ENCODE data around the gene NEUROD1.
A peak's percentile ranks its signal among the peaks of the same experiment; 100 is the strongest.

The NEUROD1 gene

DNA sequence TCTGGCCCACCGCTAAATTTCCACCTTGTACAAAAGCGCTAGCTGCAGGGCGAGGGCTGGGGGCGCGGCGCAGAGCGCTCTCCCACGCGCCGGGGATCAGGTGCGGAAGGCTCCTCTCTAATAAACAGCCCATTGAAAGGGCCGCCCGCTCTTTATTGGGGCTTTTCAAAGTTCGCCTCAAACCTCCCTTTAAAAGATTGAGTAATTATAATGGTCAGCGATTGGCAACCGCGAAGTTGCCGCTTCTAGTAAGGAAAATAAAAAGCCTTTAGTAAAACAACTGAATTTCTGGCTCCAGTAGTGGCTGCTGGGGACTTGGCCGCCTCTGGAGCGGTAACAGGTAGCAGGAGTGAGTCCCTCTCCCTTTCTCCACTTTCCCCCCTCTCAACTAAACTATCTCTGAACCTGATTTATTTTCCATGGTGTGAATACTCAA is 755 bp downstream of the NEUROD1 start:
- DNase-seq = no peak

DNA sequence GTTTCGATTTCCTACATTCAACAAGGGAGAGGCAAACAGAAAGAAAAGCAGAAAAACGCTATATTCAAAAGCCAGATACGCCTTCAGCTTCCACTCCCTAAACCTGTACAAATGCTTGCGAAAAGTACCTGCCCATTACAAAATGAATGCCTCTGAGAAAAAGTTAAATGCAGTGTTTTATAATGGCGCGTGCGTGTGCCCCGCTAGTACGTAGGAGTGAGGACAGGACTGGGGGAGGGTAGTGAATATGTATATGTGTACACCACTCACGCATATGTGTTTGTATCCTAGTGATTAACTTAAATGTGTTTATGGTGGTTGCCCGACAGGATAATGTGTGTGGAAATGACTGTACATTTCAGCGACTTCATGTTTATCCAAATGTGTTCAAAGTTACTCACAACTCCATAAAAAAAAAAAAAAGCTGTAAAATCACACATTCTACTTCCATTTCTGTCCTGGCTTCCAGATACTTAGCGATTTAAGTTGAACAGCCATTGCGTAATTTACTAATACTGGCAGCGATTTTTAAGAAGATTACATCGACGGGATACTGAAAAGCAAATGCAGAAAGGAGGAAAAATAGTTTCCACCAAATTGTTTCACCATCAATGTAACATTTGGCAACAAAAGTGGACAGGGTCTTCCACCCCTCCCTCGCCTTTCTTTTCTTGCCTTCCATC is 1.3 kb downstream of the NEUROD1 start:
- no peak for DNase-seq

DNA sequence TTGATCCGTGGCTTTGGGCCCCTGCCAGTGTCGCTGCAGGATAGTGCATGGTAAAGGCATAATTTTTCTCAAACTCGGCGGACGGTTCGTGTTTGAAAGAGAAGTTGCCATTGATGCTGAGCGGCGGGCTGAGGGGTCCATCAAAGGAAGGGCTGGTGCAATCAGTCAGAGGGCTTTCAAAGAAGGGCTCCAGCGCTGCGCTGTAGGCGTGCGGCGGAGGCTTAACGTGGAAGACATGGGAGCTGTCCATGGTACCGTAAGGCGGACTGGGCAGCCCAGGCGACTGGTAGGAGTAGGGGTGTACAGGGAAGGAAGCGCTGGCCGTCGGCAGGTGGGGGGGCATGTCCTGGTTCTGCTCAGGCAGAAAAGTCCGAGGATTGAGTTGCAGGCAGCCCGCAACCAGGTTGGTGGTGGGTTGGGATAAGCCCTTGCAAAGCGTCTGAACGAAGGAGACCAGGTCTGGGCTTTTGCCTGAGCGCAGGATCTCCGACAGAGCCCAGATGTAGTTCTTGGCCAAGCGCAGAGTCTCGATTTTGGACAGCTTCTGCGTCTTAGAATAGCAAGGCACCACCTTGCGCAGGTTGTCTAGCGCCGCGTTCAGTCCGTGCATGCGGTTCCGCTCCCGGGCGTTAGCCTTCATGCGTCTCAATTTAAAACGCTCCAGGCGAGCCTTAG is 2.3 kb downstream of the NEUROD1 start:
- peak; percentile 44 for DNase-seq

DNA sequence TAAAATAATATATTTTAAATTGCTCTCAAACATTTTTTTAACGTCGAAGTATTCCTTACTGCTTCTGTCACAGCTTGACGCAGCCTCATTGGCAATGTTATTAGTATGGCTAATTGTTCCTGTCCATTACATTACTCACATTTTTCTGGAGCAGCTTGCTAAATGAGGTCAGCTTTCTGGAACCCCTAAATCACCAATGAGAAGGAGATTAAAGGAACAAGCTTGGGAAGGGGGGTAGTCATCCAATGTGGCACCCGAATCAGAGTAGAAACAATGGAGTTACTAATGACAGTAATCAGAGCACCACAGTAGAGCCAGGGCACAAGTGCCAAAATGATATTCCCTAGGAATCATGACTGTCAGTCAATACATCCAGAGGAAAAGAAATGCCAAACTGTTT is 5.1 kb downstream of the NEUROD1 start:
- no peak for DNase-seq

DNA sequence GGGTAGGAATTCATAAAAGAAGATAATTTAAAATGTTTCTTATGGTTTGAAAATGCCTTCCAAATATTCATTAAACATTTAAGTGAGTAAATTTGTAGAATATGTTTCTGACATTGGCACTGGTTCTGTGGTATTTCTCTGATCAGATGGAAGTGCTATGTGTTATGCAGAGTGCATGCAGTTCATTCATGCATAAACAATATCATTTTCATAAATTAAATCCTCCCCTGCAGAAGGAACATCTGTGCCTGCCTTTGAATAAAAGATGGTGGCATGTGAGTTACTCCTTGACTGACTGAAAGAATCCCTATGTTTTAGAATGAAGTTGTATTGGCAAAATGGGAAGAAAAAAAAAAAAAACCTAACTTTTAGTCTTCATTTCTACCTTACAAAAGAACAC is 5.9 kb downstream of the NEUROD1 start:
- DNase-seq = no peak

DNA sequence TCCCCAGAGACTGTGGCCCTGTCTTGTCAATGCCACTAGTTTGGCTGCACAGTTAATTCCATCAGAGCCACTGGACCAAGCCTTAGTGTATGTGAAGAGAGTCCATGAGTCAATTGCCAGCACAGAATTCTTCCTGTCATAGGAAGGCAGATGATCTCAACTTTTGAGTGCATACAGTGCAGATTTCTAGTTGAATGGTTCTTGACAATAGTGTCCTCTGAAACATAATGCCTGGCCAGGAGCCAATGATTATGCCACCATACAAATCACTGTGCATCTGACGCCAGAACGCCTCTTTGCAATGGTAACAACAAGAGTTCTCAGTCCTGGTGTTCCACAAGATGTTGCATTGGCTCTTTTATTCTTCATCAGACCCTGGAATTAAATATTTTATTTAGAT is 7.1 kb downstream of the NEUROD1 start:
- no peak for DNase-seq

DNA sequence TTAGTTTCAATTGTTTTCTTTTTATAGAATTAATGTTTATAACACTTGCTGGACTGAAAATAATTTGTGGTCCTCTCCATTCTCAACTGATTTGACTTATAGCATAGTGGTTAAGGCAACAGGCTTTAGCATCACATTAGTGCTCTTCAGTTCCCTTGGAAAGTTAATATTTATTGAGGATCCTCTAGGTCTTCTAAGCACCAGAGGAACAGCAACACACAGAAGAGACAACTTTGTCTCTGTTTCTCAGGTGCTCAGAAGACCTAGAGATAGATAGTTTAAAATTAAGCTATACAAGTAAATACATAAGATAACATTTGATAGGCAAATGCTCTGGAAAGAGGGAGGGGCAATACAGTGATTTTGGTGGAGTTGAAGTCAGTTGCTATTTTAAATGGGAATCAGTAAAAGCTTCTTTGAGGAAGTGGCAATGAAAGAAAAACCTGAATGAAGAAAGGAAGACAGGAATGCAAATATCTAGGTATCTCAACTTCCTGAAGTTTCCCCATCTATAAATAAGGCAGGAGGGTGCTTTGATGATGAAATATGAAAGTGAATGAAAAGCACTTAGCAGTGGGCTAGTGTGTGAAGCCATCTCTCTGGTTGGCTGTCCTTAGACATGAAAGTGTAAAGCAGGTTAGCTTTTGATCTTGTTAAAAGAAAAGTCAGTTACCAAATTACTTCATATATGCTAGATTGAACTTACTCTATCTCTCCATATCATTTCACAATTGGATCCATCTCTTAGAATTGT is 7.9 kb downstream of the NEUROD1 start:
- DNase-seq = no peak

DNA sequence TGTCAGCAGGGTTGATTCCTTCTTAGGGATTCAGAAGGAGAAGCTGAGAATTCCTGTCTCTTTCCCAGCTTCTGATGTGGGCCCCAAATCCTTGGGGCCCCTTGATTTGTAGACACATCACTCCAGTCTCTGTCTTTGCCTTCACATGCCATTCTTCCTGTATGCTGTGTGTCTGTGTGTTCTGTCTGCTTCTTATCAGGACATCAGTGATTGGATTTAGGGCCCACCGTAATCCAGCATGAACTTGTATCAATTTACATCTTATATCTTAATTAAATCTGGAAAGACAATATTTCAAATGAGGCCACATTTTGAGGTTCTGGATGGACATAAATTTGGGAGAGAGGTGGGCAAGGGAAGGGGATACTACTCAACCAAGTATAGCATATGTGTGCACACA is 9.7 kb downstream of the NEUROD1 start:
- no peak for DNase-seq

DNA sequence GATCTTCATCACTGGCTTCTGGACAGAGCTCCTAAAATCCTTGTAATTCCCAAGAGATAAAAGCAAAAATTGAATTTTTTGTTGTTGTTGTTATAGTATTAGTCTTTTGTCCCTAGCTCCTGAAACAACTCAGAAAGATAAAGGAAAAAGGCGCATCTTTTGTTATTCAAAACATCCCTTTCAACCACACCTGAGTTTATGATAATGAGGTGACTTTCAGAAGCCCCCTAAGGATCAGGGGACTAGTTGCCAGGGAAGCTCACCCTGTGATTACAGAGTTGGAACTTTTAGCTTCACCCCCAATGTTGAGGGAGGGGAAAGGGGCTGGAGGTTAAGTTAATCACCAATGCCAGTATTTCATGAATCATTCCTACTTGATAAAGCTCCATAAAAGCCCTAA is 13.1 kb downstream of the NEUROD1 start:
- DNase-seq = no peak

DNA sequence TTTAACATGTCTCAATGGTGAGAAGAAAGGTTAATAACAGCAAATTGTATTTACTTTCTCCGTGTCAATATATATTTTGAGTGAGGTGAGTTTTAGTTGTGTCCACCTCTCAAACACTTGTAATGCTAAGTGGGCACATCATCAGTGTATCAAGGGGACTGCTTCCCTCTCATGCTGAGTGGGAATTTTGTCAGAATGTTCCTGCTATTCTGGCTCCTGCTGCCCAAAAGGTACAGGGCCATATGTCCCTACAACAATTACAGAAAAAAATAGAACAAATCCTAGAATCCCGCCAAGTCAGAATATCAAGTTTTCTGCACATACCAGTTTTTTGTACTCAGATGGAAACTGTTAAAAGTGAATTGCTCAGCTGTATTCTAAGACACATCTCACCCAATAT is 18.0 kb downstream of the NEUROD1 start:
- no peak for DNase-seq

DNA sequence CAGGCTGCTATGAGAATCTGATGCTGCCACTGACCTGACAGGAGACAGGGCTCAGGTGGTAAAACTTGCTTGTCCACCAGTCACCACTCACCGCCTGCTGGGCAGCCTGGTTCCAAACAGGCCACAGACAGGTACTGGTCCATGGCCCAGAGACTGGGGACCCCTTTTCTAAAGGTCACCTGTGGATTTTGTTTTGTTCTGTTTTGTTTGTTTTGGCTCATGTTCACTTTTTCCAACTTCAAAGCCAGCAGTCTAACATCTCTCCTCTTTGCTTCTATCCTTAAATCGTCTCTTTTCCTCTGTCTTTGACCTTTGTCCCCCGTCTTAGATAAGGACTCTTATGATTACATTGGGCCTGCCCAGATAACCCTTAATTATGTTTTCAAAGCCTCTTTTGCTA is 20.1 kb downstream of the NEUROD1 start:
- no peak for DNase-seq

DNA sequence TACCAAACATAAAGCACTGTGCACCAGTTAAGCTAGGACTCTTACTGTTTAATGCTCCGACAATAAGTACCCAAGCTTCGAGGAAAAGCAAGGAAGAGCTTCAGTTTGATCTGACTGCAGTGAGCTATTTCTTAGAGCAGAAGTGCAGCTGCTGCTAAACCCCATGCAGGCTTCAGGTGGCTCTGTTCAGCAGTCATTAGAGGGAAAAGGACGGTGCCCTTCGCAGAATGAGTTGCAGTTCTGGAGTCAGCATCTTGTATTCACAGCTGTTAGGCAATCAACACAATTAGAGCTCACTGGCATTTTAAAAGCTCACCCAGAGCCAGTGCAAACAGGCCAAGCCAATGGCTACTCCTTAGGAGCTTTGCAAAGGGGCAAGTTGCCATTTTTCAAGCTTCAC is 21.9 kb downstream of the NEUROD1 start:
- no peak for DNase-seq

DNA sequence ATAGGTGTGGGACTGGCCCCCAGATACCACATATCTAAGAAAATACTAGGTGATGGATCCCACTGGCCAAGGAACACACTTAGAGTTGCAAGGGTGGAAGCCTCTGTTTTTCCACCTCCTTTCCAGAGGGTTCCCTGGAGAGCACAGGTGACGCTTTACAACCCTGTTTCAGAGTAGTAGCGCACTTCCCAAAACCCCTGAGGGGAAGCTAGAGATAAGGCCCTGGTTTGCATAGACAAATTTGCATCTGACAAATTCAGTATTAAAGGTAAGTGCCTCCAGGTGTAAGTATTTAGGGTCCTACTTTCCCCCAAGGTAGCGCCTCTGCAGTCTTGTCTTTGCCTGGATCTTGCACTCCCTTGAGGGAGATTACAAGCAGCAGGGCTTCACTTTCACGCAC is 22.9 kb downstream of the NEUROD1 start:
- no peak for DNase-seq

DNA sequence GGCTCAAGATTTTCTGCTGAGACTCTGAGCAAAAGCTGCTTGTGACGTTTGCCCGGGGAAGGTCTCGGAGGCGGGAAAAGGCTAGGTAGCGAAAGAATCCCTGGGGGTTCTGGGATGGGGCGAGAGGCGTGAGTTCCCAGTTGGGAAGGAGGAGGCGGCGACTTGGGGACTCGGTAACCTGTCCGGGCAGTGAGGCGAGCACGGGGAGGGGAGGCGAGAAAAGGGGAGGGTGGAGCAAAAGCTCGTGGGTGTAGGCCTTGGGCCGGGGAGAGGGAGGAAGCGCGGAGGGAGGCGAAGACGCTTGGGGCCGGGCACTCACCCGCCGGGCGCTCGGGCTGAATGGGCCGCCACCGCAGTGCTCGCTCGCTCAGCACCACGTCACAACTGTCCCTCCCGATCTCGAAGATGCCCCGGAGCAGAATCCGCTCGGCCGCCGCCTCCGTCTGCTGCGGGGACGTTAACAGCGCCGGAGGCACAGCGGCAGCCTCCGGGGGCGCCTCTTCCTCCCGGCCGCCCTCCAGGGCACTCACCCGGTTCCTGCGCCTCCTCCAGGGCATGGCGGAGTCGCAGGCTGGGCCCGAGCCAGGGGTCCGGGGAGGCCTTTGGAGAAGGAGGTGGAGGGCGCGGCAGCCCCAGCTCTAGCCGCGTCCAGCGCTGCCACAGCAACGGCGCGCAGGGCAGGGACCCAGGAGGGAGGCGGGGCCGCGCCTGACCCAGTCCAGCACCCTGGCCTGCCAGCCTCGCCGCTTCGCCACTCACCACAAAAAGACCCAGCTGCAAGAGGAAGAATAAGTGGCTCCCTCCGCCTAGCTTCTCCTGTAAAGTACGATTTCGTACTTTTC is 23.6 kb downstream of the NEUROD1 start, which contains the start of gene CERKL:
Gene CERKL (minus strand): TSS at position 656 of the 842 bp plus-strand sequence. CDS start 99 bp downstream, at position 557.
- no peak for DNase-seq

DNA sequence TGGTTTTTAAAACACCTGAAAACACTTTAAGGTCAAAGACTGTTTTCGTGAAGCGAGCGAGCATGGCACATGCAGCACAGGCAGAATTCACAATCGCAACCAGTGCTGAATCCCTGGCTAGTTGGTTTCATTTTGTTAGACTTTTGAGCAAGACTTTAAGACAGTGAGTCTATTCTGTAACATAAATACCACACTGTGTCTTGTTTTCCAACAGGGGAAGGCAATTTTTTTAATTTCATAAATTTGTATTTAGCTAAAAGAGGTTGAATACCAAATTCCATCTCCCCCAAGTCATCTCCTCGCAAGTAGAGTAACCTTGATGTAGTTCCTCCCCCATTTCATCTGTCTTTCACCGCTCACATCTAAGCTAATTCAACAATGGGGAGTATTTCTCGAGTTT is 24.8 kb downstream of the NEUROD1 start:
- no peak for DNase-seq

DNA sequence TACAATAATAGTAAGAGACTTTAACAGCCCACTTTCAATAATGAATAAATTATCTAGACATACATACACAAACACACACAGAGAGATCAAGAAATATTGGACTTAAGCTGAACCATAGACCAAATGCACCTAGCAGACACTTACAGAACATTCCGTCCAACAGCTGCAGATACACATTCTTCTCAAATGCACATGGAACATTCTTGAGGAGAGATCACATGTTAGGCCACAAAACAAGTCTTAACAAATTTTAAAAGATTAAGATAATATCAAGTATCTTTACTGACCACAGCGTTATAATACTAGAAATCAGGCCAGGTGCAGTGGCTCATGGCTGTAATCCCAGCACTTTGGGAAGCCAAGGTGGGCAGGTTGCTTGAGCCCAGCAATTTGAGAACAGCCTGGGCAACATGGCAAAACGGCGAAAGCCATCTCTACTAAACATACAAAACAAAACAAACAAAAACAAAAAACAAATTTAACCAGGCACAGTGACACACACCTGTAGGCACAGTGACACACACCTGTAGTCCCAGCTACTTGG is 30.8 kb downstream of the NEUROD1 start:
- DNase-seq = no peak

DNA sequence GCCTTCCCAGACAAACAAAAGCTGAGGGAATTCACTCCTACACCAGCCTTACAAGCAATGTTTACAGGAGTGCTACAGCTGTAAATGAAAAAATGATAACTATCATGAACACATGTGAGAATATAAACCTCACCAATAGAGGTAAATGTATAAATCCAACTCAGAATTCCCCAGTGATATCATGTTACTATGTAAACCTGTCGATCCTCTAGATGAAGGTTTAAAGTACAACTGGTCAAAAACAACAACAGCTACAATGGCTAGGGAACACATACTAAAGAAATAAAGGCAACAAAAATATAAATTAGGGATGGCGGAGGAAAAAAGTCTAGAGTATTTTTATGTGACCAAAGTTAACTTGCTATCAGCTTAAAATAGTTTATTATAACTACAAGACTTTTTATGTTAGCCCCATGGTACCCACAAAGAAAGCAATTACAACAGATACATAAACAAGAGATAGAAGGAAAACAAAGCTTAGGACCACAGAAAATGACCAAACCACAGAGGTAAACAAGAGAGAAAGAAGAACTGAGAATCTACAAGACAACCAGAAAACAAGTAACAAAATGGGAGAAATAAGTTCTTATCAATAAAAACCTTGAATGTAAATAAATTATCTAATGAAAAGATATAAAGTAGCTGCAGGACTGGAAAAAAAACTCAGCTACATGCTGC is 31.7 kb downstream of the NEUROD1 start:
- no peak for DNase-seq

DNA sequence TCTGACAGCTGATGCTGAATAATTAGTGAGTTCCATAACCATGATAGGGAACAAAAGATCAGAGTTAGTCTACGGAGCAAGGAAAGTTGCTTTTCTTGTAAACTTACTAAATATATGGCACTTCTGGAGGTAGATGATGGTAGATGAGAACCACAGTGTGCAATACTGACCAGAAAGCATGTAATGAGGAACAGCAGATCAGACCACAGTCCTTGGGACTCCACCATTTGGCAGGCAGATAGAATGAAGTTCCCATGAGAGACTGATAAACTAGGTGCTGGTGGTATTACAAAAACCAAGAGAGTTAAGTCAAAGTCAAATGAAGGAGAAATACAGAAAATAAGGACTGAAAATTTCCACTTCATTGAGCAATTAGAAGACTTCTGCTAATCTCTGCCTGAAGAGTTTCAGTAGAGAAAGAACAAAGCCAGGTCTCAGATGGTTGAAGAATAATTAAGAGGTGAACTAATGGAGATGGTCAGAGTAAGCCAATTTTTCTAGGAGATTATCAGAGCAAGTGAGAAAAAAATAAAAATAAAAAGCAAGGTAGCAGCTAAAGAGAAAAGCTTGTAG is 33.8 kb downstream of the NEUROD1 start:
- DNase-seq = no peak

DNA sequence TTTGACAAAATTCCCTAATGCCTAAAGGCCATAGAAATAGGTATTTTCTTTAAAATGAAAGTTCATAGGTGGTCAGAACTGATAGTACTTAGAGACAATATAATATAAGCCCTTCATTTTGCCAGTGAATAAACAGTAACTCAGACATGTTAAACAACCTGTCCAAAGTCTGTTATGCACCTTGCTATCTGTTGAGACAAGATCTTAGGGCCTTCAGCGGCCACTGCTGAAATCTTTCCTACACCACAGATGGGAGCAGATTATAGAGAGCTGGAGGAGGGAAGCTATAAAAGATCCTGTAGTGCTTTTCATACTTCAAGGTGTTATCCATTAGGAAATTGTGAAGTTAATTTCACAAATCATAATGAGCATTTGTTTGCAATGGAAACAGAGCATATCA is 37.2 kb downstream of the NEUROD1 start:
- DNase-seq = no peak

DNA sequence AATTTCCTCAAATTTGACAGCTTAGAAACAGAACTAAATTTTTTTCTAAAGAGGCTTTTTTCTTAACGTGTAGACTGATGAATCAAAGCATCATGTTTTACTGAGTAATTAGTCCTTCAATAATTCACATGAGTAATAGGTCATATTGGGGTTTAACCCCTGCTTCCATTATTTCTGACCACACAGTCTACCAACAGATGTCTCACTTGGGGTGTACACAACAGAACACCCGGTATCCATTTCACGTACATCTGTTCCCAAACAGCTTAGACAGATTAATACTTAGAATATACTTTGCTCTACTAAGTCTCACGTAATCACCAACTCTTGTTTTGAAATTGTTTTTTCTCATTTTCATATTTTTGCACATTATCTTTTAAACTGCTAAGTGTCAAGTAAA is 38.2 kb downstream of the NEUROD1 start:
- no peak for DNase-seq

DNA sequence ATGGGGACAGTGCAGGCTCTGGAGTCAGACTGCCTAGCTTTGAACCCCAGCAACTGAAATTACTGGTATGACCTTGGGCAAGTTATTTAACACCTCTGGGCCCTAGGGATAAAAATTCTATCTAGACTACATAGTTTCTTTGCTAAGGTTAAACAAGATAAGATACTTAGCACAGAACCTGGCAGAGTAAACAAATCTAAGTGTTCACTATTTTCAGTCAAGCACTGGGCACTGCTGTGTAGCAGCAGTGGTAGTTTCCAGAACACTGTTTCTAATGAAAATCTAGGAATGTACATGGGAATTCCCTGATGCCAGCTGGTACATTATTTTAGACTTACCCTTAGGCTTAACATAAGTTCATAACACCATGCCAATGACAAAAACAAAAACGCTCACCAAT is 40.6 kb downstream of the NEUROD1 start:
- DNase-seq = no peak

Data from activated naive CD4-positive, alpha-beta T cell treated with Interleukin-2 at 50 U/mL for 16 hours (primary cell).